ENCODE results near the gene XKRX.

The XKRX gene

DNA sequence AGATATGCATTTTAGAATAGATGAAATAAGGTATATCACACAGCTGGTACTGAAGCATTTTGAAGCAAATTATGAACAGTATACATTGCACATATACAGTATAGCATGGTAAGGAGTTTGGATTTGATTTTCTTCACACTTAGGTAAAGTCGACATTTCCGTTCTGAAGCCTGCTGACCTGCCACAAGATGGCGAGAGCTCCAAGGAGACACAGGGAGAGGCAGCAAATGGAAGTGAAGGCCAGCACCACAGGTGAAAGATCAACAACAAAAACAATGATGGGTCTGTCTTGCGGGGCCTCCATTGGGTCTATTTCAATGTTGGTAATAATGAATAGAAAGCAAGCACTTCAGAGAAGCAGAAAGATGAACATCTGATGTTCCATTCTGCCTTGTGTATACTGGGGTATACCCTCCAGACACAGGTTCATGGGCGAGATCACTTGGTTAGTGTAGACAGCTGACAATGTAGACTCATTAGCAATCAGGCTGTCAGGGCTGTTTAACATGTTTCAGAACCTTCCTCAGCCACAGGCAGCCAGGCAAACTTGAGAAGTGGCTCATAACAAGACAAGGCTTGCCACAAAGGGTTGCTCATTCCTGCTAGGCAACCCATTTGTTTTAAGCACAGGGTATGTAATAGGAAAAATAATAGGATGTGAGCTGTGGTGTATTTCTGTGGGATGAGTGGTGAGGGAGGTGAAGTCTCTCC lies 33.2 kb downstream of the XKRX start:
- DNase-seq (ENCODE audit: low read depth in 1 of 2, low spot score in 1 of 2): no peak

DNA sequence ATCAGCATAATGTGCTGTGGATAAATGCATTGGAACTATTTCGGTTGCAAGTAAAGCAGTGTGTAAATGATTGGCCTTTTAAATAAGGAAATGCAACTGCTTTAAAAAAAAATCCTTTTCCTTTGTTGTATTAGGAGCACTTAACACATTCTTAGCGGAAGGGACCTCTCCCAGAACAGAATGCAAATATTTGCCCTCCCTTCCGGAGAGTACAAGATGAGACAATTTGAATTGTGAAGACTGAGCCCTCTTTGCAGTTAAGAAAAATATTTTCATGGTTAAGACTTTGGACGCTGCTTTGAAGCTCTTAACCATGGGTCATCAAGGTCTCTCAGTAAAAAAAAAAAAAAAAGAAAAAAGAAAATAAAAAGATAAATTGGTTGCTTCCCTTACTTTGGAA lies 45.1 kb downstream of the XKRX start:
- DNase-seq (ENCODE audit: low read depth in 1 of 2, low spot score in 1 of 2): no peak

GRCh38 chrX:100880368-100880767 lies 48.3 kb downstream of the XKRX start:
- DNase-seq (ENCODE audit: low read depth in 1 of 2, low spot score in 1 of 2): no peak

DNA sequence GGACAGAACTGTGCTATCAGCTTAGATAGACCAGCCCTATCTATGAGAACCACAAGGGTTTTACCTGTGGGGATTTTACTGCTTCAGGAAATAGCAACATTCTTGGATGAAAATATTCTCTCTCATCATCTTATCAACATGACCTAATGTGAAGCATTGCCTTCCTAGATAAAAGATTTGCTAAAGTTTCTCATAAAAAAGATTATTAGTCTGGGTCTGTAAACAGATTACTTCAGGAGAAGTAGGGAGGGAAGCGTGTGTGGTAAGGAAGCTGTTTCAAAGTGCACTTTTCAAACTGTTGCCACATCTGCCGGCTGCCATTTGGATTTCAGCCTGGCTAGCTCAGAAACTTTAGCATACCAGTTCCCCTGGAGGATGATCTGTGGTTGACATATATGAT lies 54.4 kb downstream of the XKRX start, which contains the start of gene NOX1:
NOX1 (minus strand) TSS at position 35 of the 400 bp plus-strand sequence. CDS start 220 bp downstream, outside the sequence.
- DNase-seq (ENCODE audit: low read depth in 1 of 2, low spot score in 1 of 2): no peak

DNA sequence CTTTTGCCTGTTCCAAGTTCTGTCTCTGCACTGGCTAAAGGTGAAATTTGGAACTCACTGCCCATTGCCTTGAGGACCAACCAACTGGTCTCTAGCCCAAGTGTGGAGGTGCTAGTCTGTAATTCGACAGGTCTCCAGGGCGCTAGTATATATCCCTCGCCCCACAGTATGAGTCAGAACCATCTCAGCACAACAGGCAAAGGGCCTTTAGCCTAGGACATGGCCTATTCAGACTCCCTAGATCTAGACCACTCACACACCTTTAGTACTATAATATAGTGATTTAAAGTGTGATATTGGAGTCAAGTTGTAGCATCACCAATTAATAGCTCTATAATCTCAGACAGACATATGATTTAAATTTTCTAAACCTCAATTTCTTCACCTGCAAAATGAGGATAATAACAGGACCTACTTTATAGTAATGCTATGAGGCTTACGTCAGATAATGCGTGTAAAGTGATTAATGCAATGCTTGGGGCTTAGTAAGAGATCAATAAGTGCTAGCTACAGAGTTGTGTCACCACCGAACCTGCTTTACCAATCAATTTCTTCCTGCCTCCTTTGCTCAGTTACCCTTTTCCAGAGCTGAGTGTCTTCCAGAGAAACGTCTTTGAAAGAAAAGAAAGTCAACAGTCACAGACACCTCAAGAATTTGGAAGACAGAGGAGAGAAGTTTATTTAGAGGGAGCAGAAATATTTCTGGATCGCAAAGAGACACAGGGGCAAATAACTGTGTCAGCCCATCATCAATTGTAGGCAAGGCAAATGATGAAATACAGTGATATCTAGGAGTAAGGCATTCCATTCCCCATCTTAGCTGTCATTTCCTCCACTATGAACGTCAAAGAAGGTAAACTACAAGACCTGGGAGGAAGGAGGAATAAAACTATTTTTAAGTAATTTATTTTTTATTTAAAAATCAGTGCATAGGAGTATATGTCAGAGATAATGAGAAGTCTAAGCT lies 56.8 kb downstream of the XKRX start:
- no peak for DNase-seq (ENCODE audit: low read depth in 1 of 2, low spot score in 1 of 2)

- no peak for DNase-seq (ENCODE audit: low read depth in 1 of 2, low spot score in 1 of 2)
Measured at GRCh38 chrX:100870527-100870926, 58.2 kb downstream of the XKRX start.

DNA sequence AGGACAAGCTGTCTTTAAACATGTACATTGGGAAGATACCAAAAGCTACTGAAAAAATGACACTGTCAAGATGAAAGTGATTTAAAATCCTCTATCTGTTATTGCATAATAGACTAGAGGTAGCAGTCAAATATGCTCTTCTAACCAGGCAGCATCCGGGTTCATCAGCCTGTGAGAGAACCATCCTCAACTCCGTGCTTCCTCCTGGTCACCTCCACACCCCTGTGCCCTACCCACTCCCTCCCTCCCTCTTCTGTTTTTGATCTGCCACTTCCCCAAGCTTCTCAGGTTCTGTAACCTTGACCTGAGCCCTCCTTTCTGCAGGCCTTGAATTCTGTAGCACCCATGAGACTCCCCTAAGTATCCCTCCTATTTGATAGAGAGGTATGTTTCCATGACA lies 60.4 kb downstream of the XKRX start:
- no peak for DNase-seq (ENCODE audit: low read depth in 1 of 2, low spot score in 1 of 2)

DNA sequence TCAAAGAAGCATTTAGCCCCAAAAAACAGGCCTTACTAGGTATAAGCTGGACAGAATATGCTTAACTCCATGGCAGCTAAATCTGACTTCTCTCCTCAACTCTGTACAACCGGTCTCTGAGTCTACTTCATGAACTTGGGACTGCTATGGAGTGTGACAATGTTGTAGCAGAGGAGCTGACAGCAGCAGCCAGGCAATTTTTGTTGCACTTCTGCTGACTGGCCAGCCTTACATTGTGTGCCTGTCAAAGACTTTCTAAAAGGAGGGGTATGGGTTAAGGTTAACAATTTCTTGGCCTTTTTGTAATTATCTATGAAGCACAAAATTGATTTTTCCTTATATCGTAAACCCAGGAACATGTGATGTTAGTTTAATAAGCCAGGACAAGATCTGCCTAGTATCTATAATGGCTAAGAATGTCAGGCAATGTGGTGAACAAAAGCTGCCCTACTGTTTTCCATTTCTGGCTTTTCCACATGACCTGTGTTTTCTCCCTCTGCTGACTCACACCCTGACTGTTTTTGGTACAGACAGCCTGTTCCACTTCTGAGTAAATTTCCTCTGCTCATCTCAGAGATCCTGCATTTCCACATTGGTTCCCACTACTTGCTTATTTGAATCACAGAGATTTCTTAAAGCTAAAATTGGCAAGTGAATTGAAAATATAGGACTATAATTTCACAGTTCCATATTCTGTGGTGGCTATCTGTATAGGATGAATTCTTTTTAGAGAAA lies 63.9 kb downstream of the XKRX start:
- no peak for DNase-seq (ENCODE audit: low read depth in 1 of 2, low spot score in 1 of 2)

All from activated T-helper 1 cell treated with anti-CD3 and anti-CD28 coated beads, Interleukin-2, amount 50 U/mL, for 16 hours (primary cell).